Measurements from ENCODE around the gene RAD23B.

The RAD23B gene

GRCh38 chr9:107351382-107352045 is 68.4 kb downstream of the RAD23B start:
- TF ChIP-seq CTCF (IDR thresholded peaks at IDR 0.05; ENCODE audit: low read depth, low read length): no peak
- no peak overlapping the region for H3K4me3 ChIP-seq (replicated peaks in 1 of 2; ENCODE audit: low read depth in 2 of 2, low read length in 2 of 2)
- no peak for DNase-seq (ENCODE audit: low read depth in 2 of 2)

- DNase-seq (ENCODE audit: low read depth in 2 of 2): no peak
- TF ChIP-seq CTCF (IDR thresholded peaks at IDR 0.05; ENCODE audit: low read depth, low read length): no peak
- H3K4me3 ChIP-seq (replicated peaks in 1 of 2; ENCODE audit: low read depth in 2 of 2, low read length in 2 of 2): no peak overlapping the region
Observed at GRCh38 chr9:107355394-107355793, 72.3 kb downstream of the RAD23B start.

GRCh38 chr9:107358986-107359385 is 75.9 kb downstream of the RAD23B start:
- H3K4me3 ChIP-seq (replicated peaks in 1 of 2; ENCODE audit: low read depth in 2 of 2, low read length in 2 of 2): no peak overlapping the region
- DNase-seq (ENCODE audit: low read depth in 2 of 2): no peak
- TF ChIP-seq CTCF (IDR thresholded peaks at IDR 0.05; ENCODE audit: low read depth, low read length): no peak

GRCh38 chr9:107360098-107360497 is 77.0 kb downstream of the RAD23B start:
- no peak for TF ChIP-seq CTCF (IDR thresholded peaks at IDR 0.05; ENCODE audit: low read depth, low read length)
- no peak overlapping the region for H3K4me3 ChIP-seq (replicated peaks in 1 of 2; ENCODE audit: low read depth in 2 of 2, low read length in 2 of 2)
- no peak for DNase-seq (ENCODE audit: low read depth in 2 of 2)

- no peak overlapping the region for H3K4me3 ChIP-seq (replicated peaks in 1 of 2; ENCODE audit: low read depth in 2 of 2, low read length in 2 of 2)
- no peak for DNase-seq (ENCODE audit: low read depth in 2 of 2)
- TF ChIP-seq CTCF (IDR thresholded peaks at IDR 0.05; ENCODE audit: low read depth, low read length): no peak
Observed at GRCh38 chr9:107361816-107362215, 78.7 kb downstream of the RAD23B start.

- no peak for DNase-seq (ENCODE audit: low read depth in 2 of 2)
- H3K4me3 ChIP-seq (replicated peaks in 1 of 2; ENCODE audit: low read depth in 2 of 2, low read length in 2 of 2): no peak overlapping the region
- TF ChIP-seq CTCF (IDR thresholded peaks at IDR 0.05; ENCODE audit: low read depth, low read length): no peak
Observed at GRCh38 chr9:107363516-107364152, 80.6 kb downstream of the RAD23B start.
